Activated T-cell treated with anti-CD3 and anti-CD28 coated beads, Interleukin-2, amount 50 U/mL, for 1 hour (primary cell): ENCODE data around the gene PWWP2B.
"Not testable (repeated sequence)": the region's sequence is repeated elsewhere in the genome, so short reads cannot be mapped to it uniquely, and the experiment has no call there.

Experiments used
- DNase-seq: peaks from one replicate; pipeline ENCODE4 v3.0.0-alpha.2; 2020

Gene PWWP2B

DNA sequence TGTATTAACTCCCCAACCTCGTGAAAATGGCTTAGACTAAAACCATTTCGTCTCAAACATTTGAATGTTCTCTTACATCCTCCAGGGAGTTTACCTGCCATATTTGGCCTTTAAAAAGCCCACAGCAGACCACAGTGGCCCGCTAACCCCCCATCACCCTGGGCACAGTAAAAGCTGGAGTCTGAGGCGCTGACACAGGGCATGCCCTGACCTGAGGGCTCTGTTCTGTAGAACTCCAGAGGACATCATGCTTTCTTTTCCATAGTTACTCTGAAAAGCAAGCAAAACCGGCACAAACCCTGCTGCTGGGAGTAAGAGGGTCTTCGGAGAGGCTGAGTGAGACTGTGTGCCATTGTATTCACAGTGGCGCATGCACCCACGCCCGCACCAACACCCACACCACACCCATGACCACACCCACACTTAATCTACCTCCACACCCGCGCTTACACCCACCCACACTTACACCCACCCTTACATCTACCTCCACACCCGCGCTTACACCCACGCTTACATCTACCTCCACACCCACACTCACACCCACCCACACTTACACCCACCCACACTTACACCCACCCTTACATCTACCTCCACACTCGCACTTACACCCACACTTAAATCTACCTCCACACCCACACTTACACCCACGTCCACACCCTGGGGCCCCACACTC is 32.9 kb upstream of the PWWP2B start:
- peak; percentile 4 for DNase-seq

DNA sequence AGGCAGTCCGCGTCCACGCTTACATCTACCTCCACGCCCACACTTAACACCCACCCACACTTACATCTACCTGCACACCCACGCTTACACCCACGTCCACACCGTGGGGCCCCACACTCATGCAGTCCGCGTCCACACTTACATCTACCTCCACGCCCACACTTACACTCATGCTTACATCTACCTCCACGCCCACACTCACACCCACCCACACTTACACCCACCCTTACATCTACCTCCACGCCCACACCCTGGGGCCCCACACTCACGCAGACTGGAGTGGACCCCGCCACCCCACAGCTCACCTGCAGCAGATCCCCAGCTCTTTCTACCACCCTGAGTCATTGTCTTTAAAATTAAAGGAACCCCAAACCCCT is 32.4 kb upstream of the PWWP2B start:
- DNase-seq = peak; percentile 4

DNA sequence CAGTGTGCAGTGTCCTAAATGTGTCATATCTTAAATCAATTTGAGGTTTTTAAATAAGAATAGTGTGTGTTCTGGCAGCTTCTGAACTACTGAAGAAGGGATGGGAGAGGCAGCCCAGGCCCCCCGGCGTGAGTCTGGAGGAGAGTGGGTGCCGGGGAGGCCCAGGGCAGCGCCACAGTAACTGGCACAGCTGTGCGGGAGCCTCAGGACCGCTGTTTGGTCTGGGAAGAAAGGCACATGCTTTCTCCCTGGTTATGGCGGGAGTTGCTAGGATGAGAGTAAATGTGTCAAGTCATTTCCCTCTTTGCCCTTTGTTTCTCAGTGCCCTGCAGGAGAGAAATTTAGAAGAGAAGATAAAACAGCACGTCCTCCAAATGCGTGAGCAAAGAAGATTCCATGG is 31.9 kb upstream of the PWWP2B start:
- DNase-seq = peak; percentile 2

DNA sequence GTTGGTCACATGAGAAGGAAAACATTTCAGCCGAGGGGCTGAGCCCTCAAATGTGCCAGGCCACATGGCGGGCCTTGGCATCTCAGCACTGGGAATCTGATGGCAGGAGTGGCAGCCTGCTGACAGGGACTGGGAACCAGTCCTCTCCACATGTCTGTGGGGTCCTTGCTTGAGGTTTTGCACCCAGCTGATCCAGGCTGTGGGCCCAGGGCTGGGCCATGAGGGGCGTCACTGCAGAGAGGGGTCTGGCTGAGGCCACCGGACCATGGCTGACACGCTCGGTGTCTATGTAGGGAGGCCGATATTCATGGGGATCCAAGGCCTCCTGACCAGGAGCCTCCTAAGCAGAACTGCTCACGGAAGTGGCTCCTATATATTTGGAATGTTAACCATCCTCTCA is 31.0 kb upstream of the PWWP2B start:
- DNase-seq = peak; percentile 7

DNA sequence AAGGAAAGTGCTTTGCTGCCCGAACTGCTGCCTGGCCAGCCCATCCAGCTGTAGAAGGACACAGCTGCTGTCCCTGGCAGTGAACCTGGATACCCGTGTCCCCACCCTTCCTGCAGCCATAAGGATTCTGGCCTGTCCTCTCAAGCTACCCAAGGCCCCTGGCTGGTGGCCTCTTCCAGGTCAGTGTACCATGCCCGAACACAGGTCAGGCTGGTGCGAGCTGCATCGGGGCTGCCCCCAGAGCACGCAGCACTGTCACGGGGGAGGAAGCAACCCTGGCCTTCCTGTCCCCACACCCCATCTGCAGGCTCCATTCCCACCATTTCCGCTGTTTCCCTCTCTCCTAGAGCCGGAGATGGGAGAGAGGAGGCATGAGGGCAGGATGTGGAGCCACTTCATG is 30.5 kb upstream of the PWWP2B start:
- peak; percentile 2 for DNase-seq

DNA sequence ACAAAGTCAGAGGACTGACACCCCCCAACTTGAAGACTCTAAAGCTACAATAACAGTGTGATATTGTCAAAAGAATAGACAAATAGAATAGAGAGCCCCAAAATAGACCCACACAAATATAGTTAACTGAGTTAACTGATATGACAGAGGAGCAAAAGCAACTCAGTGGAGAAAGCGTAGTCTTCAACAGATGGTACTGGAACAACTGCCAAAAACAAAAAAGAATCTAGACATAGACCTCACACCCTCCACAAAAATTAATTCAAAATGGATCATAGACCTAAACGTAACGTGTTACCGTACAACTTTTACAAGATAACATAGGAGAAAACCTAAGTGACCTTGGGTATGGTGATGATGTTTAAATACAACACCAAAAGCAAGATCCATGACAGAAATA is 28.6 kb upstream of the PWWP2B start:
- no peak for DNase-seq

DNA sequence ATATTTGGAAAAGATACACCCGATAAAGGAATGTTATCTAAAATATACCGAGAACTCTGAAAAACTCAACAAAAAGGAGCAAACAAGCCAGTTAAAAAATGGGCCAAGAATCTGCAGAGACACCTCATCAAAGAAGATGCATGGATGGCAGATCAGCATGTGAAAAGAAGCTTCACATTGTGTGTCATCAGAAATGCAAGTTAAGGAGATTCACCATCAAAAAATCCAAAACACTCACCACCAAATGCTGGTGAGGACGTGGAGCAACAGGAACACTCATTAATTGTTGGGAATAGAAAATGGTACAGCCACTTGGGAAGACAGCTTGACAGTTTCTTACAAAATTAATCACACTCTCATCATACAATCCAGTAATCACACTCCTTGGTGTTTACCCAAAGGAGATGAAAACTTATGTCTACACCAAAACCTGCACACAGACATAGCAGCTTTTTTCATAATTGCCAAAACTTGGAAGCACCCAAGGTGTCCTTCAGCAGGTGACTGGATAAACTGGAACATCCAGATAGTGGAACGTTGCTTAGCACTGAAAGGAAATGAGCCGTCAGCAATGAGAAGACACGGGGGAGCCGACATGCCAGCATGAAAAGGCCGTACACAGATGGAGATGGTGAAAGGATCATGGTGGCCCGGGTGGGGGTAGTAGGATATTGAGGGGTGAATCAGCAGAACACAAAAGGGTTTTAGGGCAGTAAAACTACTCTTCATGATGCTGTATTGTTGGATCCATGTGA is 27.9 kb upstream of the PWWP2B start:
- no peak for DNase-seq

DNA sequence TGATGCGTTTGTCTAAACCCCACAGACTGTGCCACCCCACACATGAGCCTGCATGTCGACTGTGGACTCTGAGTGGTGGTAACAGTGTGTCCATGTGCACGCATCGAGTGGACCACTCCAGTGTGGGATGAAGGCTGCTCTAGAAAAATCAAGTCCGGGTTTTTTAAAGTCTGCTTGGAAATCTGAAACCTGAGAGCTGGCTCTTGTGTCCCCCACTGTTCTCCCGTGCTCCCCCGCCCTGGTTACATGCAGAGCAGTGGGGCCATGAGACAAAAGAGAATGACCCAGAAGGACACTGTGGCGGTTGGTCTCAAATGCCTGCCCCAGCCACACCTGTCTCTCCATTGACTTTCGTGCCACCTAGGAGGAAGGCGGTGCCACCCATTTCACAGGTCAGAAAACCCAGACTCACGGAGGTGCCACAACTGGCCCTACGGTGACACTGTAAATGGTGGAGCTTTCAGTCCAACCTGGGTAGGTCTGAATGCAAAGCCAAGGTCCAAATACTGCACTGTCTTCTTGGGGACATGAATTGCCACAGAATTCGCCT is 27.3 kb upstream of the PWWP2B start:
- no peak for DNase-seq

DNA sequence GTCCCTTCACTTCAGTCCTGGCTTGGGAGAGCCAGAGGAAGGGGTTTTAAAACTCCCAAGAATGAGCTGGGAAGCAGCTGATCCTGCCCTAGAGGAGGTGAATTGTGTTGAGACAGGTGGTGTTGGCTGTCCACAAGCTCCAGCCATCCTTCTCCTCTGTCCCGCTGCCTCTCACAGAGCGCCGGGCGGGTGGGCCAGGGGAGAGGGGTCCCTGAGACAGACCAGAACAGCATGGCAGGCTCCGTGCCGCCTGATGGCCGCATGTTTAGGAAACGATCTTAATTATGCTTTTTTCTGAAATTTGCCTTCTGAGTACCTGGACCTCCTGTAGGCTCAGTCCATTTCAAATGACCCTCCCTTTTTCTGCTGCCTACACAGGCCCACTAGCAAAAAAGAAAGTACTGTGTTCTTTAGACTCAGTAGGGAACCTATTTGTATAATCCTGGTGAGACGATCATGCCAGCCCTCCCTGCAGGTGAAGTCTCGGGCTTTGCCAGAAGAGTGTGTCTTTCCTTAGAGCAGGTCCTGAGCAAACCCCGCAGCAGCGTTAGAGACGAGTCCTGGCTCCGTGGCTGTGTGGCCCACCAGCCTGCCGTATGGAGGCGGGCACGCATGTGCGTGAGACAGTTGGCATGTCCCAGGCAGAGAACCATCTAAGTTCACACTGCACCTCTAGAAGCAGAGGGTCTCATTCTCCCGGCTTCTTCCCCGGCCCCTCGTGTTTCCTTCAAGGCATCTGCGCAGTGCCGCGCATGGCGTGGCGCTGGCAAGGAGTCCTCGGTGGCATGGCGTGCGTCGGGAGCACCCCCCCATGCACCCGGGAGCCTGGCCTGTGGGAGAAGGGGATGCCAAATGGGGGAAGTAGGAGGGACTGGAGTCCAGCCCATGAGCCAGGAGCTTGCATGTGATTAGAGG is 26.3 kb upstream of the PWWP2B start:
- no peak for DNase-seq

DNA sequence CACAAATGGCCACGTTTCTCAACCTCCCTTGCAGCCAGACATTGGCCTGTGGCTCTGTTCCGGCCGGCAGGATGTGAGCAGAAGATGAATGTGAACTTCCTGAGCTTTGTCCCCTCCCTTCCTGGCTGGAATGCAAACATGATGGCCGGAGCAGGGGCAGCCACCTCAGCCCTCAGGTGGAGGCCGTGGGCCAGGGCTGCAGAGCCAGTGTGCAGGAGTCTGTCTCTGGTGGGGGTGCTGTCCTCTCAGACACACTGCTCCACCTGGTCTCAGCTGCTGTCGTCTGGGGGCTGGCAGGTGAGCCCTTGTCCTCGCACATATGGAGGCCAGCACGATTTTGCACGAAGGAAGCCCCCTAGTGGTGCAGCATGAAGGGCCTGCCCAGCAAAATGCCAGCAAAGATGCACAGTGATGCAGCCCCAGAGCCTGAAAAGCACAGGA is 25.3 kb upstream of the PWWP2B start:
- DNase-seq = no peak

DNA sequence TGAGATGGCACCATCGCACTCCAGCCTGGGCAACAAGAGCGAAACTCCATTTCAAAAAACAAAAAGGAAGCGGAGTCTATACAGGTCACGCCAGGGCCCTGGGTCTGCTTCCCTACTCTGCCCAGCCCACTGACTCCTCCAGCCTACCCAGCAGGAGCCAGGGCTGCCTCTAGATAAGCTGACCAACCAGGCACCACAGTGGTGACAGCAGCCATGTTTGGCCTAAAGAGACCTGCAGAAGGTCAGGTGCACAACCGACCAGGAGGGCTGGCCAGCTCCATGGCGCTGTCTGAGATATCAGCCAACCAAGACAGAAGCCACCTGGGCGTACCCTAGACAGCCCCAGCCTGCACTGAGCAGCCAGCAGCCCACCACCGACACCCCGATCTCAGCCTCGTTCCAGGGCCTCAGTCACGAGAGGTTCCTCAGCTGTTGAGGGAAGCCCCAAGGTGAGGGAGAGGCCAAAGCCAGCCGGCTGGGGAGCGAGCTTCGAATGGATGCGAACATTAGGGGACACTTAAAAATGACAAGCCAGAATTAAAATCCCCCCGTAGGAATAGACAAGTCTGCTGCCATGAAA is 24.4 kb upstream of the PWWP2B start:
- no peak for DNase-seq

DNA sequence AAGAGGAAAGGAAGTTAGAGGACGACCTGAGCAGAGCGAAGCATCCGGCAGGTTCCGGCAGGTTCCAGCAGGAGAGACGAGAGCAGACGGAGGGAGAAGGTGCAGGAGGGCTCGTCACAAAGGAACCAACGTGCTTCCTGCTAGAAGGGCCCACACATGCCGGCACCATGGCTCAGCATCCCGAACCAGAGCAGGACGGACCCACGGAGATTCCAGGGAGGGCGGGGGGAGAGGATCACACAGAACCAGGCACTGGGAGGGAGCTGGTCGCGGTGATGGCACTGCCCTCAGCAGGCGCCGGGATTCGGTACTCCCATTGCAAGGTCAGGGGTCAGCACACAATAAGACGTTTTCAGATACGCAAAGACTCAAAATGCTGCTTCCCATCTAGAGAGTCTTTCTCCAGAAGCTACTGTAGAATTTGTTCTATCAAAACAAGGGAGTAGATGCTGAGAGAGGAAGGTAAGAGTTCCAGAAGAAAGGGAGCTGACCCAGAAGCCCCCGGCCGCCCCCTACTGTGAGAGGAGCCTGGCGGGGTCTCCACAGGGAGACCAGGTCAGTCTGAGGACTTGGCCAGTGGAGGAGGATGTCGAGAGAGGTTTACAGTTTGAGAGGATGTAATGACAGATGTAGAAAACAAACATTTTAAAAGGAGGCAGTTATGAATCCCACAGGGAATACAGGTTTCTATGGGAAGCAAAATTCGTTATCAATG is 23.6 kb upstream of the PWWP2B start:
- DNase-seq = no peak

DNA sequence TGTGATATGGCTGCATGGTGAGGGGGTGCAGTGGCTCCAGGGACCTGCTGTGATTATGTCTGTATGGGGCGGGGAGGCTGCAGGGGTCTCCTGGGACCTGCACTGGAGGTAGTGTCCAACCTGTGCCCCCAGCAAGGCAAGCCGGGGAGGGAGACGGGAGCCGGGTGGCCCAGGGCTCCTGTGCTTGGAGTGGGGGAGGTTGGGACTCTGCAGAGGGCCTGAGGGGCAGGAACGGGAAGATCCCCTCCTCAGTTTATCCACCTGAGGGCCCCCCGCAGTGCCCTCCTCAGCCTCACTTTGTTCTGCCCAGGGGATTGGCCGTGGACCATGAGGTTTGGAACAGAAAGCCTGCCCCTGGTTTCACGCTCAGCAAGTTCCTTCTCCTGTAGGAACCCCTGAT is 22.8 kb upstream of the PWWP2B start:
- DNase-seq = no peak

DNA sequence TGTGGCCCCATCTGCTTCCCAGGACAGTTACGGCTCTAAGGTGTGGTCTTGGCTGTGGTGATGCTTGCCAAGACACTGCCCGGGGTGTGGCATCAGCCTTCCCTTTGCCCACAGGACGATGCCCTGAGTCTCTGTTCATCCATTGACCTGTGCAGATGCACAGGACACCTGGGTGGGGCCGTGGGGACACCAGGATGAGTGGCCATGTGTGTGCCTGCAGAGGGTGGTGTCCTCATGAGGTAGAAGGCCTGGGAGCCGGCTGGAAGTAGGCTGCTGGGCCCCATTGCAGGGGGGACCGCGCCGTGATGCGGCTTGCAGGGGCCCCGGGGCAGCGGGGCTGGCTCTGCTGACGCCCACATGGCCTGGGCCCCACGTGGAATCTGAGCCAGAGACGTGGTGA is 22.4 kb upstream of the PWWP2B start:
- DNase-seq = no peak

DNA sequence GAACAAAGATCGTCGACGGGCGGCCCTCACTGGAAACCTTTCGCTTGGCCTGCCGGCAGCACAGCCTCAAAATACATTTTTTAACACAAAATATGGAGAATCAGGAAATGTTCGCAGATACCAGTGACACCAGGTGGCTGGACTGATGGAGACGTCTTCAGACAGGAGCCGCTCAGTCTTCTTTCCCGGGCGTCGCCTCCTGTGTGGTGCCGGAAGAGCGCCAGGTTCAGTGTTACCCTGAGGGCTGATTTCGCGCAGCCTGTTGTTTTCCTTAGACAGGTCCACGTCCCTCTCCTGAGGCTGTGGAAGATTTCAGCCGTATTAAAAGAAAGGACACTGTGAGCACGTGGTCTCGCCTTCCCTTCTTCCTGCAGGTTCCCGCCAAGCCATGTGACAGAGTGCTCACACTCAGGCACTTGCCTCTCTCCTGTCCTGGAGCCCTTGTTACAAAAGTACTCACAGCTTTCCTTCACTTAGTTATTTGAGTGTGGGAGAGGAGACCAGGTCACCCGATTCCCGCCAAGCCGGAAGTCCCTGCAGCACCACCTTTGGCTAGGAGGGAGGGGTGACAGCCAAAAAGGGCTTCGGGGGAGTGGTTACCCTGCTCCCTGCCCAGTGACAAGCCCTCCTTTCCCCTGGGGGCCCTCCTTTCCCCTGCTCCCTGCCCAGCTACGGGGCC is 21.7 kb upstream of the PWWP2B start:
- no peak for DNase-seq

DNA sequence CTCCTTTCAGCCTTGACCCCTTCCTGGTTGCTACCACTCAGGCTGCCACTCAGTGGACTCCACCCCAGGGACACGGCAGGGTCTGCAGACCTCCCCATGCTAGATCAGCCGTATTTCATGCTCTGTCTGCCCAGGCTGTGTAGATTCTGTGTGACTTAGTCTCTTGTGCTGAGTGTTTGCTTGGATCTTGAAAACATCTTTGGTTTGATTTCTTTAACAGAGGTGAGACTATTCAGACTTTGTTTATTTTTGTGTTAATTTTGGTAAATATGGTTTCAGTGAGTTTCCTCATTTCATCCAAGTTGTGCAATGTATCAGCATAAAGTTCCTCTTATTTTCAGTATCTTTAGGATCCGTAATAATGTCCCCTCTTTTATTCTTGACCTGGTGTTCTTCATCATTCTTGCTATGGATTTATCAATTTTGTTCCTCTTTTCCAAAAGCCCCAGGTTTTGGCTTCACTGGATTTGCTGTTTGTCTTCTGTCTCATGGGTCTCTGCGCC is 21.2 kb upstream of the PWWP2B start:
- no peak for DNase-seq

DNA sequence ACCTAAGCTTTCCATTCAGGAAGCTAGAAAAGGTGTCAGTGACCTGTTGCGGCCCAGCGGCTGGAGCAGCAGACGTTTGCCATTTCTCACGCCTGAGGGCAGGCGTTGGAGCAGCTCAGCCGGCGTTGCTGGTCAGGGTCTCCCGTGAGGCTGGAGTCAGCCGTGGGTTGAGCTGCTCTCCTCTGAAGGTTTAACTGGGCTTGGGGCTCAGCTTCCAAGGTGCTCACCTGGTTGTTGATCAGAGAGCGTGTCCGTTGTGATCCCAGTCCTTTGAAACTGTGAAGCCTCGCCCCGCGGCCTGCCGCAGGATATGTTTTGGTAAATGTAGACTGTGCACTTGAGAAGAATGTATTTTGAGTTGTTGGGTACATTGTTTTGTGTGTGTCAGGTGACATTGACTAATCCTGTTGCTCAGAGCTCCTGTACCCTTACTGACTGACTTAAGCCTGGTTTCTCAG is 20.6 kb upstream of the PWWP2B start:
- DNase-seq = no peak

DNA sequence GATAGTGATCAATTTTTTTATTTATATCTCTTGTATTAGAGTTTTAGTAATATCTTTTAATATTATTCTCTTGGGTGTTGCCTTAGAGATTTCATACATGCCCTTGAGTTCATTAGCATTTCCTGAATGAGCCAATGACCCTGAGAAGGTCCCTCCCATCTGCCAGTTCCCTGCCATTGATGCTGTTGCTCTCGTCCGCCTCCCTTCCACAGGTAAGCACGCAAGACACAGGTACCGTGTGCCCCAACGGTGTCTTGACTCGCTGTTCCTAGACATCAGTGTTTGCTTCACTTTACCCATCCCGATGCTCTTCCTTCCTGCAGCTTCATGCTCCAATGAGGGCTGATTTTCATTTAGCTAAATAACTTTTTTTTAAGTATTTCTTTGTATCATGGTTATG is 19.7 kb upstream of the PWWP2B start:
- DNase-seq = no peak

DNA sequence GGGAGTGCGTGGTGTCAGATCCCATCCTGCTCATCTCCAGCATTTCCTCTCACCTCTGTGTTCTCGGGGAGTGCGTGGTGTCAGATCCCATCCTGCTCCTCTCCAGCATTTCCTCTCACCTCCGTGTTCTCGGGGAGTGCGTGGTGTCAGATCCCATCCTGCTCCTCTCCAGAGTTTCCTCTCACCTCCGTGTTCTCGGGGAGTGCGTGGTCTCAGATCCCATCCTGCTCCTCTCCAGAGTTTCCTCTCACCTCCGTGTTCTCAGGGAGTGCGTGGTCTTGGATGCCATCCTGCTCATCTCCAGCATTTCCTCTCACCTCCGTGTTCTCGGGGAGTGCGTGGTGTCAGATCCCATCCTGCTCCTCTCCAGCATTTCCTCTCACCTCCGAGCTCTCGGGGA is 18.0 kb upstream of the PWWP2B start:
- not testable (repeated sequence) for DNase-seq

DNA sequence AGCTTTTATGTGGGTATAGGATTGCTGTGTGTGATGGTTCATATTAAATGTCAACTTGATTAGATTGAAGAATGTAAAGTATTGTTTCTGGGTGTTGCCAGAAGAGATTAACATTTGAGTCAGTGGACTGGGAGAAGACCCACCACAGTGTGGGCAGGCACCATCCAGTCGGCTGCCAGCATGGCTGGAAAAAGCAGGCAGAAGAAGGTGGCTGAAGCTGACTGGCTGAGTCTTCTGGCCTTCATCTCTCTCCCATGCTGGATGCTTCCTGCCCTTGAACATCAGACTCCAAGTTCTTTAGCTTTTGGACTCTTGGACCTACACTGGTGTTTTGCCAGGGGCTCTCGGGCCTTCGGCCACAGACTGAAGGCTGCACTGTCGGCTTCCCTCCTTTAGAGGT is 16.0 kb upstream of the PWWP2B start:
- not testable (repeated sequence) for DNase-seq

DNA sequence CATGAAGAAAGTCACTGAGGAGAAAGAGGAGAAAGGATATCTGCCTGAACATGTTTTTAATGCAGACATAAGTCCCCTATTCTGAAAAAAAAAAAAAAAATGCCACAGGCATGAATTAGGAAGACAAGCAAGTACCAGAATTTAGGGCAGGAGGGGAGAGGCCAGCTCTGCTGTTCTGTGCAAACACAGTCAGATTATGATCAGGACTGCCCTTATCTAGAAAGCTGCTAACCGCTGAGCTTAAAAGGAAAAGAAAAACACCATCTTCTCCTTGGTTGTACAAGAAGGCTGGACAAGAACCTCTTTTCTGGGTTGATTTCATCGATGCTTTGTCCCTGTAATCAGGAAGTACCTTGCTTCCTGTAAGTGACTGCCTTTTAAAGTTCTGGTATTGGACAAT is 15.3 kb upstream of the PWWP2B start:
- no peak for DNase-seq
